Heart left ventricle (tissue), 16 donors: ENCODE measurements around the gene ZC3HAV1. TPM values are rescaled to one million over a fixed set of nuclear protein-coding genes. Genes with fewer than 3 reads are reported as not detected.

Experiments used
- ATAC-seq, 4 donors: fragments of 200-7000 bp; cut with Tn5 transposase; one replicate each; pipeline ENCODE4 v1.9.1; 2020 to 2022; ENCODE audit warnings: moderate library complexity in 4 of 4, mild to moderate bottlenecking in 3 of 4, moderate number of reproducible peaks in 1 of 4
- DNase-seq, 5 donors: peaks; one replicate each; pipeline ENCODE4 v3.0.0-alpha.2; 2020
- H3K27ac ChIP-seq, 12 donors: fragments of 200-600 bp; sonication (generic) in 4 of 12; one replicate each; pipeline versions ENCODE4 v1.5.0 to v1.8.0; 2016 to 2022; ENCODE audit warnings: mild to moderate bottlenecking in 2 of 12
- H3K27me3 ChIP-seq, 9 donors: fragments of 200-600 bp; sonication (generic) in 2 of 9; one replicate each; pipeline versions ENCODE4 v1.5.1 to v1.8.0; 2016 to 2022; ENCODE audit warnings: mild to moderate bottlenecking in 3 of 9
- H3K36me3 ChIP-seq, 9 donors: fragments of 200-600 bp; sonication (generic) in 2 of 9; one replicate each; pipeline versions ENCODE4 v1.5.0 to v1.8.0; 2018 to 2022; ENCODE audit warnings: mild to moderate bottlenecking in 2 of 9
- H3K4me1 ChIP-seq, 12 donors: fragments of 200-600 bp; sonication (generic) in 4 of 12; one replicate each; pipeline versions ENCODE4 v1.5.0 to v1.8.0; 2016 to 2022; ENCODE audit warnings: mild to moderate bottlenecking in 3 of 12
- H3K4me3 ChIP-seq, 12 donors: fragments of 200-600 bp; sonication (generic) in 4 of 12; one replicate each; pipeline versions ENCODE4 v1.5.0 to v1.8.0; 2017 to 2022; ENCODE audit warnings: mild to moderate bottlenecking in 9 of 12, moderate library complexity in 4 of 12
- H3K9me3 ChIP-seq, 12 donors: fragments of 200-600 bp; sonication (generic) in 4 of 12; one replicate each; pipeline versions ENCODE4 v1.5.0 to v1.8.0; 2016 to 2022; ENCODE audit warnings: mild to moderate bottlenecking in 1 of 12
- CTCF ChIP-seq, 12 donors: fragments of 200-600 bp; sonication (generic) in 4 of 12; IDR thresholded peaks; one replicate each; pipeline versions ENCODE4 v1.5.0 to v1.8.0; 2018 to 2022; ENCODE audit warnings: antibody characterized with exemption in 12 of 12, mild to moderate bottlenecking in 5 of 12
- POLR2A ChIP-seq, 2 donors: fragments of 450-650 bp; IDR thresholded peaks; one replicate each; pipeline ENCODE4 v1.6.1; 2017; ENCODE audit warnings: antibody characterized with exemption in 2 of 2, mild to moderate bottlenecking in 2 of 2, moderate library complexity in 2 of 2
- WGBS, 4 donors: extraction: QIAGEN DNeasy Blood & Tissue Kit in 2 of 4; methylation state at CpG; one replicate each; pipeline versions ENCODE4 v1.1.5 to v1.1.7; 2013 to 2018; 5-methylcytosine and 5-hydroxymethylcytosine counted together
- intact Hi-C, 10 donors: fragments of 100-400 bp; cut with DNase I; formaldehyde crosslinking; loops; one replicate each; pipeline versions ENCODE4 v1.11.1 to v1.14.2; 2022
- polyA plus RNA-seq, 2 donors: library from polyadenylated mRNA; stranded (reverse); fragments of 200-250 nt; gene quantifications; one replicate each; pipeline ENCODE4 v1.2.3, GENCODE V29; 2013
- total RNA-seq, 9 donors: library from RNA; depleted of rRNA in 2 of 9; stranded (reverse); fragments of >200 nt in 2 of 9; fragmentation: NEBNext Ultra II Directional in 3 of 9; extraction: Animal tissue kit (Norgen Biotek cat#: 25700) in 3 of 9; gene quantifications; one replicate each; pipeline versions ENCODE4 v1.1.0 to v1.2.4, GENCODE V29; 2016 to 2023
- donor health status: ischemic (EF 13 %, LVEDD 7.1; RV severe dilation, severe dysfunction).
- donor health status: healthy with polysubstance abuse.
- donor health status: DM: no; HTN: yes; CAD: no.
- donor health status: DM: no; HTN: no; CAD: no.
- donor health status: ischemic (EF 25% LVEDD 6.9; RV normal size, moderate dysfunction).
- donor health status: ischemic (EF 25% LVEDD 5.7; RV mildly dilated, moderate dysfunction).
- donor health status: healthy.
- donor health status: DM: yes; HTN: yes; CAD: no.
- donor health status: ischemic (EF 35%, LVEDD 5.7; RV mildly dilated, moderate dysfunction).
- donor health status: nonischemic (EF 11% LVEDD 7.7; RV severe dilation, severe dysfunction).
- donor health status: DM: yes; HTN: yes; CAD: no.
- donor health status: PGD.
- donor health status: ischemic (EF 29% LVEDD 5.4; RV normal size, mild dysfunction).
- donor health status: nonischemic (EF 23%, LVEDD 6.1; RV moderate dilation, normal function).

ZC3HAV1 gene
- total and polyA plus RNA-seq, 11 donors = 2.8 to 31.9 (median 7.1) TPM

GRCh38 chr7:139087212-139087611 lies 22.3 kb downstream of the ZC3HAV1 start:
- ATAC-seq (no peak), DNase-seq (no peak)
- intact Hi-C loops = no loop called here
- Histone ChIP-seq H3K27me3 (no peaks in the 10 kb centered on the region), H3K4me3 (no peak overlapping the region), H3K27ac (no peak overlapping the region), H3K36me3 (peaks cover 0 to 75% (median 70%) of the 10 kb centered on the region in 9 donors), H3K9me3 (no peaks in the 10 kb centered on the region), H3K4me1 (peaks cover 0 to 29% (median 10%) of the 10 kb centered on the region in 12 donors)
- TF ChIP-seq CTCF (IDR thresholded peaks at IDR 0.05) = no peak
- TF ChIP-seq POLR2A (IDR thresholded peaks at IDR 0.05) = no peak
- 82 to 97% (median 92%) methylated on average over 3 of the region's 3 CpGs for WGBS, 4 donors

DNA sequence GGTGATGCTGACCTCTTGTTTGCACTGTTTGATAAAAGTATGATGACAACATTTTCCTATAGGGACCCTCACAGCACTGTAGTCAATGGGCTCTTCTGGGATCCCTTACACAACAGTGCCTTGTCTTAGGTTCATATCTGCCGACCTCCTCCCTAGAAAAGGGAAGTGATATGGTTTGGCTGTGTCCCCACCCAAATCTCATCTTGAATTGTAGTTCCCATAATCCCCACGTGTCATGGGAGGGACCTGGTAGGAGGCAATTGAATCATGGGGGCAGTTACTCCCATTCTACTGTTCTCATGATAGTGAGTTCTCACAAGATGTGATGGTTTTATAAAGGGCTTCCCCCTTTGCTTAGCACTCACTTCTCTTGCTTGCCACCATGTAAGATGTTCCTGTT lies 23.1 kb downstream of the ZC3HAV1 start:
- 42 to 69% (median 67%) methylated on average over 2 of the region's 2 CpGs for WGBS, 4 donors
- no peak for ATAC-seq

DNA sequence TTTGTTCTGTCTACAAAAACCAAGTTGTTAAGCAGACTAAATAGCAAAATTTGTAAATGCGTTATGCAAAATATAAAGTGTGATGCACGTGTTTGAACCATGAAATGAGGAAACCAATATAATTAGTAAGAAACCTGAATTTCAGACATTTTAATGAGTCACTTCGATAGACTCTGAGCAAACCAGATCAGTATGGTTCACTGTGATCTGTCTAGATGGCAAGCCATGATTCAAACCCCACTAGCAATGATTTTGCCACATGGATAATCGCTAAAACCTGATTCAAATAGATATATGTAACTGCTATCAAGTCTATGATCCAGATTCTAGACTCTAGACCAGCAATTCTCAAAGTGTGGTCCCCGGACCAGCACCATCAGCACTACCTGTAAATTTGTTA lies 24.8 kb downstream of the ZC3HAV1 start:
- Histone ChIP-seq H3K27me3 (no peaks in the 10 kb centered on the region), H3K27ac (no peak overlapping the region), H3K36me3 (peaks cover 0 to 100% (median 94%) of the 10 kb centered on the region in 9 donors), H3K4me3 (no peak overlapping the region), H3K4me1 (peaks cover 0 to 24% (median 3%) of the 10 kb centered on the region in 12 donors), H3K9me3 (no peaks in the 10 kb centered on the region)
- no peak for DNase-seq
- intact Hi-C loops = no loop called here
- 93 to 94% (median 94%) methylated on average over 5 of the region's 5 CpGs for WGBS, 4 donors
- TF ChIP-seq POLR2A (IDR thresholded peaks at IDR 0.05) (no peak), CTCF (IDR thresholded peaks at IDR 0.05) (no peak)
- no peak for ATAC-seq

More for the DNA sequence above, 23.1 kb downstream of the ZC3HAV1 start:
- TF ChIP-seq CTCF (IDR thresholded peaks at IDR 0.05) (no peak), POLR2A (IDR thresholded peaks at IDR 0.05) (no peak)
- intact Hi-C loops = no loop called here
- H3K36me3 ChIP-seq = peaks cover 0 to 83% (median 78%) of the 10 kb centered on the region in 9 donors
- no peaks in the 10 kb centered on the region for H3K27me3 ChIP-seq
- no peak for DNase-seq
- H3K4me1 ChIP-seq = peaks cover 0 to 27% (median 8%) of the 10 kb centered on the region in 12 donors
- H3K9me3 ChIP-seq = no peaks in the 10 kb centered on the region
- no peak overlapping the region for H3K4me3 ChIP-seq
- H3K27ac ChIP-seq = no peak overlapping the region

GRCh38 chr7:139081584-139081983 lies 27.9 kb downstream of the ZC3HAV1 start:
- H3K27me3 ChIP-seq = no peaks in the 10 kb centered on the region
- no peak for DNase-seq
- no peak for ATAC-seq
- intact Hi-C loops = no loop called here
- H3K4me1 ChIP-seq = peaks cover 0 to 21% (median 5%) of the 10 kb centered on the region in 12 donors
- no peaks in the 10 kb centered on the region for H3K9me3 ChIP-seq
- TF ChIP-seq POLR2A (IDR thresholded peaks at IDR 0.05) (no peak), CTCF (IDR thresholded peaks at IDR 0.05) (no peak)
- peak overlapping the region in 1 of 12 donors; percentile 23 for H3K27ac ChIP-seq
- no peak overlapping the region for H3K4me3 ChIP-seq
- peaks cover 0 to 100% (median 94%) of the 10 kb centered on the region in 9 donors for H3K36me3 ChIP-seq
